ENCODE measurements around the gene PRTN3. TPM values are rescaled to one million over a fixed set of nuclear protein-coding genes. Genes with fewer than 3 reads are reported as not detected.
"Not testable (repeated sequence)": the region's sequence is repeated elsewhere in the genome, so short reads cannot be mapped to it uniquely, and the experiment has no call there.

Gene PRTN3
- total RNA-seq, 1 experiment from 2014 or later: not detected

DNA sequence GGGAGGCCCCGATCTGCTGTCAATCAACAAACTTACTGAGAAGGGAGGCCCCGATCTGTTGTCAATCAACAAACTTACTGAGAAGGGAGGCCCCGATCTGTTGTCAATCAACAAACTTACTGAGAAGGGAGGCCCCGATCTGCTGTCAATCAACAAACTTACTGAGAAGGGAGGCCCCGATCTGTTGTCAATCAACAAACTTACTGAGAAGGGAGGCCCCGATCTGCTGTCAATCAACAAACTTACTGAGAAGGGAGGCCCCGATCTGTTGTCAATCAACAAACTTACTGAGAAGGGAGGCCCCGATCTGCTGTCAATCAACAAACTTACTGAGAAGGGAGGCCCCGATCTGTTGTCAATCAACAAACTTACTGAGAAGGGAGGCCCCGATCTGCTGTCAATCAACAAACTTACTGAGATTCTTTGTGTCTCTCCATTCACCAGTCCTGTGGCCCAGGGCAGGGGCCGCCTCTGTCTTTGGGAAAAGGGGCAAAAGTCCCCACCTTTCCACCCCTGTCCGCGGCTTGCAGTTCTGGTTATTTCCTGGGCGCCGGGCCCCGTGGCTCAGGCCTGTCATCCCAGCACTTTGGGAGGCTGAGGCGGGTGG is 12.9 kb downstream of the PRTN3 start:
- not testable (repeated sequence) for H3K27ac ChIP-seq; H3K4me1 ChIP-seq (replicated peaks); H3K27me3 ChIP-seq (replicated peaks); H3K4me3 ChIP-seq; H3K9me3 ChIP-seq (replicated peaks); DNase-seq (ENCODE audit: low read depth in 1 of 2, low spot score in 2 of 2); H3K36me3 ChIP-seq

DNA sequence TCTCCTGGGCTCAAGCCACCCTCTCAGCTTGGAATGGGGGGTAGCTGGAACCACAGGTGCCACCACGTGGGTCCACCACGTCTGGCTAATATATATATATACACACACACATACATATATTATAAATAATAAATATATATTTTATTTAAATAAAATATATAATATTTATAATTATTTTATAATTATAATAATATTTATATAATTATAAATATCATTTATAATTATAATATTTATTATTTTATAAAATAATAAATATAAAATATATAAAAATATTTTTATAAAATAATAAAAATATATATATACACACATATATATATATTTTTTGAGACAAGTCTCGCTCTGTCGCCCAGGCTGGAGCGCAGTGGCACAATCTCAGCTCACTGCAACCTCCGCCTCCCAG is 13.8 kb downstream of the PRTN3 start:
- Histone ChIP-seq H3K36me3 (no peaks in the 10 kb centered on the region), H3K9me3 (replicated peaks) (no peaks in the 10 kb centered on the region), H3K27ac (no peak overlapping the region), H3K4me3 (no peak overlapping the region), H3K27me3 (replicated peaks) (no peaks in the 10 kb centered on the region), H3K4me1 (replicated peaks) (peaks cover 7% of the 10 kb centered on the region)
- DNase-seq (ENCODE audit: low read depth in 1 of 2, low spot score in 2 of 2): no peak

DNA sequence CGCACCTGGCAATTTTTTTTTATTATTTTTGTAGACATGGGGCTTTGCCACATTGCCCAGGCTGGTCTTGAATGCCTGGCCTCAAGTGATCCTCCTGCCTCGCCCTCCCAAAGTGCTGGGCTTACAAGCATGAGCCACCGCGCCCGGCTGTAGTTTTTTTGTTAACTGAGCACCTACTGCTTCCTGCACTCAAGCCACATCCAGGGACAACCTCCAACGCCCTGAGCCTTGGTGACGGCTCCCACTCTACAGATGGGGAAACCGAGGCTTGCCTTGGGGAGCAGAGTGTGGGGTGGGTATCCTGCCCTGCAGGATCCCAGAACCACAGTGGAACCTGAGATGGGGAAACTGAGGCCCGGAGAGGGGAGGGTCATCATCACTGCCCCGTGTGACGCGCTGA is 14.3 kb downstream of the PRTN3 start:
- Histone ChIP-seq H3K36me3 (no peaks in the 10 kb centered on the region), H3K4me3 (no peak overlapping the region), H3K27me3 (replicated peaks) (no peaks in the 10 kb centered on the region), H3K4me1 (replicated peaks) (peaks cover 7% of the 10 kb centered on the region), H3K9me3 (replicated peaks) (no peaks in the 10 kb centered on the region), H3K27ac (no peak overlapping the region)
- DNase-seq (ENCODE audit: low read depth in 1 of 2, low spot score in 2 of 2): no peak

DNA sequence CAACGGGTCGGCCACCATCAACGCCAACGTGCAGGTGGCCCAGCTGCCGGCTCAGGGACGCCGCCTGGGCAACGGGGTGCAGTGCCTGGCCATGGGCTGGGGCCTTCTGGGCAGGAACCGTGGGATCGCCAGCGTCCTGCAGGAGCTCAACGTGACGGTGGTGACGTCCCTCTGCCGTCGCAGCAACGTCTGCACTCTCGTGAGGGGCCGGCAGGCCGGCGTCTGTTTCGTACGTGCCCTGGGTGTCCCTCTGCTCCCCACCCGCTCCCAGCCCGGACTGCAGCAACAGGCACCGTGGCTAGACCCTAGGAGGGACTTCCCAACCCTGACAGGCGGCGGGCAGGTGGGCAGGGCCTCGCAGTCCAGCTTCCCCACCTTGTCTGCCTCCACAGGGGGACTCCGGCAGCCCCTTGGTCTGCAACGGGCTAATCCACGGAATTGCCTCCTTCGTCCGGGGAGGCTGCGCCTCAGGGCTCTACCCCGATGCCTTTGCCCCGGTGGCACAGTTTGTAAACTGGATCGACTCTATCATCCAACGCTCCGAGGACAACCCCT is 14.8 kb downstream of the PRTN3 start:
- H3K9me3 ChIP-seq (replicated peaks): no peaks in the 10 kb centered on the region; the same call in 1 of the 2 replicates
- no peak overlapping the region for H3K4me3 ChIP-seq
- peaks cover 8% of the 10 kb centered on the region for H3K4me1 ChIP-seq (replicated peaks)
- peaks cover 2% of the 10 kb centered on the region for H3K27me3 ChIP-seq (replicated peaks)
- no peak overlapping the region for H3K27ac ChIP-seq
- DNase-seq (ENCODE audit: low read depth in 1 of 2, low spot score in 2 of 2): no peak
- no peaks in the 10 kb centered on the region for H3K36me3 ChIP-seq

DNA sequence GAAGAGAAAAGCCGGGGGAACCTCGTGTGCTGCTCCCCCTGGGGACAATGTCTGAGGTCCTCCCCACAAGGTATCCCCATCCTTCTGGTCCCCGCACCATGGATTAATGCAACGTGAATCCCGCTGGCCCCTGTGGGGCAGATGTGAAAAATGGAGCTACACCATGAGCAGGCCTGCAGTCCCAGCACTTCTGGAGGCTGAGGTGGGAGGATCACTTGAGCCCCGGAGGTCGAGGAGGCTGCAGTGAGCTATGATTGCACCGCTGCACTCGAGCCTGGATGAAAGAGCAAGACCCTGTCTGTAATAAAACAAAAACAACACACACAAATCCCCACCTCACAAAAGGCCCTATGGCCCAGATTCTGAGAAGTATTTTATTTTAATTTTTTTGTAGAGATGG is 17.5 kb downstream of the PRTN3 start:
- Histone ChIP-seq H3K36me3 (no peaks in the 10 kb centered on the region), H3K27ac (no peak overlapping the region), H3K4me1 (replicated peaks) (peaks cover 12% of the 10 kb centered on the region), H3K4me3 (no peak overlapping the region), H3K9me3 (replicated peaks) (no peaks in the 10 kb centered on the region; the same call in 1 of the 2 replicates), H3K27me3 (replicated peaks) (peaks cover 3% of the 10 kb centered on the region)
- no peak for DNase-seq (ENCODE audit: low read depth in 1 of 2, low spot score in 2 of 2)

DNA sequence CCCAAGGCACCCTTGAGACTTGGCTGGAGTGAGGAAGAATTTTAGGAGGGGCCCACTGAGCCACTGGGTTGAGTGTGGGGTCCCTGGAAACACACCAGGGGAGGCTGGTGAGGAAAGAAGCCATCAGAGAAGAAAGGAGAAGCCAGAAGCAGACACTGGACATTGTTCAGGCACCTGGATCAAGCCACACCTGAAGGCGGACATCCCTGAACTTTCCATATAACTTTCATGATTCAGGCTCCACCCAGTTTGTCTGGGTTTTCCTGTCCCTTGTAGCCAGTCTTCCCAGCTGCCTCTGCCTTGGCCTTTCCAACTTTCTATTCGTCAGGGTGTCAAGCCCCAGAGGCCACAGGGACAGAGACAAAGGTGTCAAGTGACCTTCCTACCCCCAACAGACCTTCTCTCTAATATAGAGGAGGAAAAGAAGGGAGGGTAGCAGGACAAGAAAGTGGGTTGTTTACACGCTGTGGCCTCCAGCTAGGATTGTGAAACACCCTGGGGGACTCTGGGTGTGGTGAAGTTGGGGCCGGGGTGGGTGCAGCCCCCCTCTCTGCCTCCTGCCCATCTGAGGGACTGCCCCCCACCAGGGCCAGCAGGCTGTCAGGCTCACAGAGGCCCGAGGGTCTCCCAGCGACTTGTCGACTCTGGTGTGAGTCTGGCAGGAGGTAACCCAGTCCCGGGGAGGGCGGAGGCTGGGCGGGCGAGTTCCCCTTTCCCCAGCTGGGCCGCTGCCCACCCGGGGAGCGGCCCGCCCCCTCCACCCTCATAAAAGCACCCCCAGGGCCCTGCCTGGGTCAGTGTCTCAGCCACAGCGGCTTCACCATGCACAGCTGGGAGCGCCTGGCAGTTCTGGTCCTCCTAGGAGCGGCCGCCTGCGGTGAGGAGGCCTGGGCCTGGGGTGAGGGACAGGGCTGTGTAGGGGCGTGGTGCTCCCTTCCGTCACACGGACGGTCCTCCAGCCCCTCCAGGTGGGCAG is 18.4 kb downstream of the PRTN3 start, which contains the start of gene CFD:
CFD (plus strand) TSS at position 797 of the 976 bp plus-strand sequence; CDS start at position 823, 26 bp downstream.
- peaks cover 3% of the 10 kb centered on the region for H3K27me3 ChIP-seq (replicated peaks)
- peaks cover 20% of the 10 kb centered on the region for H3K4me1 ChIP-seq (replicated peaks)
- H3K9me3 ChIP-seq (replicated peaks): no peaks in the 10 kb centered on the region; the same call in 1 of the 2 replicates
- no peak within 1 kb of the TSS for H3K27ac ChIP-seq
- H3K36me3 ChIP-seq: no peaks in the 10 kb centered on the region
- H3K4me3 ChIP-seq: peak within 1 kb of the TSS; percentile 38
- no peak for DNase-seq (ENCODE audit: low read depth in 1 of 2, low spot score in 2 of 2)

DNA sequence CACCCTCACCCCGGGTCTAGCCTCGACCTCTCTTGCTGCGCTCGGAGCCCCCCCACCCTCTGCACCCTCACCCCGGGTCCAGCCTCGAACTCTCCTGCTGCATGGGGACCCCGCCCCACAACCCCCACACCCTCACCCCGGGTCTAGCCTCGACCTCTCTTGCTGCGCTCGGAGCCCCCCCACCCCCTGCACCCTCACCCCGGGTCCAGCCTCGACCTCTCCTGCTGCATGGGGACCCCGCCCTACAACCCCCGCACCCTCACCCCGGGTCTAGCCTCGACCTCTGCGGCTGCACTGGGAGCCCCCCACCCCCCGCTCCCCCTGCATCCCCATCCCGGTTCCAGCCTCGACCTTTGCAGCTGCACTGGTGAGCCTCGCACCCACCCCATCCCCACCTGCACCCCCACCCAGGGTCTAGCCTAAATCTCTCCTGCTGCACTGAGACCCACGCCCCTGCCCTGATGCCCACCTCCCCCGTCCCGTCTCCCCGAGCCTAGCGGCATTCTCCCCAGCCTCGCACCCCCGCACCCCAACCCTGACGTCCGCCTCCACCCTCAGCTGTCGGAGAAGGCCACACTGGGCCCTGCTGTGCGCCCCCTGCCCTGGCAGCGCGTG is 20.4 kb downstream of the PRTN3 start:
- H3K9me3 ChIP-seq (replicated peaks): no peaks in the 10 kb centered on the region; the same call in 1 of the 2 replicates
- H3K4me1 ChIP-seq (replicated peaks): peaks cover 21% of the 10 kb centered on the region
- no peaks in the 10 kb centered on the region; the same call in 1 of the 2 replicates for H3K36me3 ChIP-seq
- no peak overlapping the region for H3K4me3 ChIP-seq
- no peak overlapping the region for H3K27ac ChIP-seq
- peaks cover 3% of the 10 kb centered on the region for H3K27me3 ChIP-seq (replicated peaks)
- DNase-seq (ENCODE audit: low read depth in 1 of 2, low spot score in 2 of 2): no peak

DNA sequence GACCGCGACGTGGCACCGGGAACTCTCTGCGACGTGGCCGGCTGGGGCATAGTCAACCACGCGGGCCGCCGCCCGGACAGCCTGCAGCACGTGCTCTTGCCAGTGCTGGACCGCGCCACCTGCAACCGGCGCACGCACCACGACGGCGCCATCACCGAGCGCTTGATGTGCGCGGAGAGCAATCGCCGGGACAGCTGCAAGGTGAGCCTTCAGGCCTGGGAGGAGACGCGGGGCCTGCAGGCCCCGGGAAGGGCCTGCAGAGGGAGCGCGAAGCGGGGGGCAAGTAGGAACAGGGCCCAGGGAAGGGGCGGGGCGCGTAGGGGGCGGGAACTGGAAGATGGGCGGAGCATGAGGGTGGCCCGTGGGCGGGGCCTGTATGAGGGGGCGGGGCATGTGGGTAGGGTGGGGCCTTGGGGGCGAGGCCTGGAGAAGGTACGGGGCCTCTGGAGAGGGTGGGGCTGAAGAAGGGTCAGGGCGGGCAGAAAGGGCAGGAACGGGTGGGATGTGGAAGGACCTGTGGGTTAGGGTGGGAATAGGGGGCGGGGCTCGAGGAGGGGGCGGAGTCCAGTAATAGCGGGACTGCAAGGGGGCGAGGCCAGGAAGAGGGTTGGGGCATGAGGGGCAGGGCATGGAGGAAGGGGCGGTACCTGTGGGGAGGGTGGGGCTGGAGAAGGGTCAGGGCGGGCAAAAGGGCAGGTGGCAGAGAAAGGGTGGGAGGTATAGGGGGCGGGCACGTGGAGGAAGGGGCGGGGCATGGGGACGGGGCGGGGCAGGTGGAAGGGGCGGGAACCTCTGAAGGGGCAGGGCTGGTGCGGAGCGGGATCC is 21.2 kb downstream of the PRTN3 start:
- no peaks in the 10 kb centered on the region; the same call in 1 of the 2 replicates for H3K9me3 ChIP-seq (replicated peaks)
- peaks cover 3% of the 10 kb centered on the region for H3K27me3 ChIP-seq (replicated peaks)
- no peak overlapping the region for H3K27ac ChIP-seq
- H3K4me3 ChIP-seq: no peak overlapping the region
- peaks cover 21% of the 10 kb centered on the region for H3K4me1 ChIP-seq (replicated peaks)
- DNase-seq (ENCODE audit: low read depth in 1 of 2, low spot score in 2 of 2): no peak
- H3K36me3 ChIP-seq: no peaks in the 10 kb centered on the region; the same call in 1 of the 2 replicates

DNA sequence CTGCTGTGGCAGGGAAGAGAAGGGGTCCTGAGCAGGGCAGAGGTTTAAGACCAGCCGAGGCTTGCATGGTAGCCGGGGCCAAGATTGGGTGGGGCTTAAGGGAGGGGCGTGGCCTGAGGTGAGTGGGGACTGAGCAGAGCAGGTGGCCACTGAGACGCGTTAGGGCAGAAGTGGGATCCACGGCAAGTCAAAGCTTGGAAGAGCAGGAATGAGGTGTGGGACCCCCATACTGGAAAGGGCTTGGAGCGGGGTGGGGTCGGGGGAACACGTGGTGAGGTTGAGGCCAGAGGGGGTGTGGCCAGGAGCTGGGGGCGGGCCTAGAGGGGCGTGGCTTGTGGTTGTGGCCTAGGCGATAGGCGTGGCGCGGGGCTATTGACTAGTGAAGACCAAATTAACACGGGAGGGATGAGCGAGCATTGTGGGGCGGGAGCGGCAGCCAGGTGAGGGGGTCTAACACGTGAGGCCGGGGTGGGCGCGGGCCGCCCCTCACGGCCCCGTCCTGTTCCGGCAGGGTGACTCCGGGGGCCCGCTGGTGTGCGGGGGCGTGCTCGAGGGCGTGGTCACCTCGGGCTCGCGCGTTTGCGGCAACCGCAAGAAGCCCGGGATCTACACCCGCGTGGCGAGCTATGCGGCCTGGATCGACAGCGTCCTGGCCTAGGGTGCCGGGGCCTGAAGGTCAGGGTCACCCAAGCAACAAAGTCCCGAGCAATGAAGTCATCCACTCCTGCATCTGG is 21.9 kb downstream of the PRTN3 start:
- peaks cover 3% of the 10 kb centered on the region for H3K27me3 ChIP-seq (replicated peaks)
- no peak overlapping the region for H3K27ac ChIP-seq
- peaks cover 6% of the 10 kb centered on the region for H3K36me3 ChIP-seq
- DNase-seq (ENCODE audit: low read depth in 1 of 2, low spot score in 2 of 2): no peak
- H3K4me1 ChIP-seq (replicated peaks): peaks cover 21% of the 10 kb centered on the region
- H3K9me3 ChIP-seq (replicated peaks): no peaks in the 10 kb centered on the region; the same call in 1 of the 2 replicates
- H3K4me3 ChIP-seq: no peak overlapping the region

DNA sequence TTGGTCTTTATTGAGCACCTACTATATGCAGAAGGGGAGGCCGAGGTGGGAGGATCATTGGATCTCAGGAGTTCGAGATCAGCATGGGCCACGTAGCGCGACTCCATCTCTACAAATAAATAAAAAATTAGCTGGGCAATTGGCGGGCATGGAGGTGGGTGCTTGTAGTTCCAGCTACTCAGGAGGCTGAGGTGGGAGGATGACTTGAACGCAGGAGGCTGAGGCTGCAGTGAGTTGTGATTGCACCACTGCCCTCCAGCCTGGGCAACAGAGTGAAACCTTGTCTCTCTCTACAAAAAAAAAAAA is 22.5 kb downstream of the PRTN3 start:
- Histone ChIP-seq H3K27me3 (replicated peaks) (peaks cover 3% of the 10 kb centered on the region), H3K9me3 (replicated peaks) (no peaks in the 10 kb centered on the region; the same call in 1 of the 2 replicates), H3K27ac (no peak overlapping the region), H3K4me3 (no peak overlapping the region), H3K36me3 (peaks cover 11% of the 10 kb centered on the region), H3K4me1 (replicated peaks) (peaks cover 21% of the 10 kb centered on the region)
- no peak for DNase-seq (ENCODE audit: low read depth in 1 of 2, low spot score in 2 of 2)

DNA sequence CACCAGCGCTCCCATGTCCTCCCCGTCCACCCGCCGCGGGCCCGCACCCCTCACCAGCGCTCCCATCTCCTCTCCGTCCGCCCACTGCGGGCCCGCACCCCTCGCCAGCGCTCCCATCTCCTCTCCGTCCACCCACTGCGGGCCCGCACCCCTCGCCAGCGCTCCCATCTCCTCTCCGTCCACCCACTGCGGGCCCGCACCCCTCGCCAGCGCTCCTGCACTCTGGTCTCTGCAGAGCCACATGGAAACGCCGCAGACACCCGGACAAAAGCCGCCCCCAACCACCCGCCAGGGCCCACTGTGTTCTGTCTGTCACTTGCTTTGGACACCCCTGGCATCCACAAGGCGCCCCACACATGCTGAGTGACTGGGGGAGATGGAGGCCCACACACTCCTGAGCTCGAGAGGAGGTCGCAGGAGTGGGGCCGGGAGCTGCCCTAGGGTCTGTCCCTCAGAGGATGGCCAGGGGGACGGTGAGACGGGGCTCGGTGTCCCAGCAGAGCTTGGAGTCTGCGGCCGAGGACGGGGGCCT is 26.0 kb downstream of the PRTN3 start:
- H3K4me1 ChIP-seq (replicated peaks): peaks cover 39% of the 10 kb centered on the region
- no peaks in the 10 kb centered on the region for H3K27me3 ChIP-seq (replicated peaks)
- H3K9me3 ChIP-seq (replicated peaks): no peaks in the 10 kb centered on the region
- no peak overlapping the region for H3K27ac ChIP-seq
- DNase-seq (ENCODE audit: low read depth in 1 of 2, low spot score in 2 of 2): no peak
- peaks cover 34% of the 10 kb centered on the region for H3K36me3 ChIP-seq
- H3K4me3 ChIP-seq: no peak overlapping the region

DNA sequence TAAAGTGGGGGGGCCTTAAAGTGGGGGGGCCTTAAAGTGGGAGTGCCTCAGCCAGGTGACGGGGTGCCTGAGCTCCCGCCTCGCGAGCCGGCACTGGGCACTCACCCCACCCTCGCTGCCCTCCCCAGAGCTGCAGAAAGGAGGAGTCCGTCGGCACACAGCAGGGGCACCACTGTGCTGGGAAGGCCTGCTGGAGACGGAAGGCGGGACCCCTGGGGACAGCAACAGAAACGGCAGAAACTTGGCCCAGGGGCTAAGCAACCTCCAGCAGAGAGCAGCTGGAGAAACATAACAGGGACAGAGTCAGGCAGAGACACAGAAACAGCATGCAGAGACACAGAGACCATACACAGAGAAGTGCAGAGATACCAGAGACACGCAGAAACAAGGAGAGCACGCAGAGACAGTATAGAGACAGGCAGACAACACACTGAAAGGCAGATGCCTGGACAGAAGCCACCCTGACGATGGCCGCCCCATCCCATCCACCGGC is 26.5 kb downstream of the PRTN3 start:
- no peaks in the 10 kb centered on the region for H3K9me3 ChIP-seq (replicated peaks)
- H3K27me3 ChIP-seq (replicated peaks): no peaks in the 10 kb centered on the region
- no peak for DNase-seq (ENCODE audit: low read depth in 1 of 2, low spot score in 2 of 2)
- H3K36me3 ChIP-seq: peaks cover 37% of the 10 kb centered on the region
- peaks cover 39% of the 10 kb centered on the region for H3K4me1 ChIP-seq (replicated peaks)
- H3K27ac ChIP-seq: no peak overlapping the region
- H3K4me3 ChIP-seq: no peak overlapping the region

Data from SJSA1 (cell line).